Endothelial cell of umbilical vein (primary cell): ENCODE results near the gene SLC35A1. TPM values are rescaled to one million over a fixed set of nuclear protein-coding genes. Genes with fewer than 3 reads are reported as not detected.

ENCODE experiments used
- BruUV-seq: library from RNA; stranded (reverse); fragments of 400-500 nt; replicated peaks from 2 replicates; lab custom pipeline; 2021; lab: Mats Ljungman, UMichigan
- CTCF ChIA-PET: fragments of 300-600, 350-600 bp; sonication (Branson Sonifier 250); formaldehyde crosslinking; loops from one replicate; lab custom pipeline; 2021; ENCODE audit warnings: antibody characterized with exemption, inconsistent platforms; lab: Charles Lee
- POLR2A ChIA-PET: fragments of 300-600, 350-600 bp; sonication (Branson Sonifier 250); formaldehyde crosslinking; loops from one replicate; lab custom pipeline; 2021; ENCODE audit warnings: antibody characterized with exemption, inconsistent platforms; lab: Charles Lee
- DNase-seq: peaks from one replicate; pipeline ENCODE4 v3.0.0-alpha.2; 2011; ENCODE audit warnings: low read depth, low spot score
- FAIRE-seq: peaks from 2 replicates; lab custom pipeline; 2011; peaks lifted over from hg19 to GRCh38; lab: Jason Lieb, UNC
- H2AFZ ChIP-seq: 2 replicates; pipeline ENCODE4 v1.6.0; 2012; ENCODE audit warnings: low read depth, low read length, control low read depth, inconsistent platforms
- H3K27ac ChIP-seq: 2 replicates; pipeline ENCODE4 v1.5.1; 2011; ENCODE audit warnings: low read depth, mild to moderate bottlenecking, control low read depth, low read length, moderate library complexity; ENCODE audit not compliant: insufficient read depth
- H3K27me3 ChIP-seq, 2 experiments: 2 replicates each; pipeline versions ENCODE4 v1.6.0 to v1.6.1; 2011; ENCODE audit warnings: low read length in 2 of 2, mixed read lengths in 1 of 2; ENCODE audit not compliant: control insufficient read depth in 2 of 2, insufficient read depth in 2 of 2
- H3K36me3 ChIP-seq, 2 experiments: 2 replicates in 1 of 2; 3 replicates in 1 of 2; pipeline ENCODE4 v1.5.1; 2011; ENCODE audit warnings: low read length in 2 of 2, mild to moderate bottlenecking in 1 of 2, moderate library complexity in 1 of 2; ENCODE audit not compliant: control insufficient read depth in 2 of 2, insufficient read depth in 2 of 2; ENCODE audit errors: extremely low read depth in 1 of 2
- H3K4me1 ChIP-seq: 3 replicates; pipeline ENCODE4 v1.5.1; 2011; ENCODE audit warnings: mild to moderate bottlenecking, low read length; ENCODE audit not compliant: control insufficient read depth, insufficient read depth; ENCODE audit errors: extremely low read depth
- H3K4me2 ChIP-seq: 2 replicates; pipeline ENCODE4 v1.6.1; 2011; ENCODE audit warnings: low read length, control low read depth, mixed read lengths; ENCODE audit not compliant: insufficient read depth
- H3K4me3 ChIP-seq, 3 experiments: fragments of 200-600 bp in 1 of 3; sonication (generic), shearing (Covaris generic) in 1 of 3; replicated peaks in 1 of 3; 2 replicates each; pipeline ENCODE4 v1.5.1; 2011 to 2016; ENCODE audit warnings: control low read depth in 3 of 3, low read length in 3 of 3, mild to moderate bottlenecking in 2 of 3, inconsistent platforms in 1 of 3, low read depth in 1 of 3, moderate library complexity in 1 of 3; ENCODE audit not compliant: insufficient read depth in 1 of 3
- H3K79me2 ChIP-seq: 2 replicates; pipeline ENCODE4 v1.6.0; 2012; ENCODE audit warnings: low read length, inconsistent platforms; ENCODE audit not compliant: control insufficient read depth, insufficient read depth
- H3K9ac ChIP-seq: replicated peaks from 2 replicates; pipeline ENCODE3; 2011; ENCODE audit warnings: low read length, control low read depth; ENCODE audit not compliant: insufficient read depth; ENCODE audit errors: extremely low read depth
- H3K9me1 ChIP-seq: replicated peaks from 3 replicates; pipeline ENCODE4 v1.6.0; 2011; ENCODE audit warnings: mild to moderate bottlenecking, low read length; ENCODE audit not compliant: control insufficient read depth, insufficient read depth; ENCODE audit errors: extremely low read depth
- H3K9me3 ChIP-seq: replicated peaks from 2 replicates; pipeline ENCODE4 v1.5.1; 2012; ENCODE audit warnings: low read length, inconsistent platforms; ENCODE audit not compliant: control insufficient read depth, insufficient read depth
- H4K20me1 ChIP-seq: replicated peaks from 2 replicates; pipeline ENCODE3; 2011; ENCODE audit warnings: mild to moderate bottlenecking, low read length; ENCODE audit not compliant: control insufficient read depth, insufficient read depth; ENCODE audit errors: extremely low read depth
- EZH2 ChIP-seq: IDR thresholded peaks from 2 replicates; pipeline ENCODE4 v1.6.1; 2012; ENCODE audit warnings: borderline replicate concordance, low read depth, mild to moderate bottlenecking, moderate library complexity, low read length, inconsistent platforms; ENCODE audit not compliant: severe bottlenecking
- FOS ChIP-seq: IDR thresholded peaks from 2 replicates; pipeline ENCODE4 v1.6.1; 2011; ENCODE audit warnings: mild to moderate bottlenecking, low read length, moderate library complexity, borderline replicate concordance; ENCODE audit not compliant: insufficient read depth
- GATA2 ChIP-seq: IDR thresholded peaks from 2 replicates; pipeline ENCODE4 v1.7.0; 2011; ENCODE audit warnings: low read depth, mild to moderate bottlenecking, moderate library complexity, mixed read lengths, low read length; ENCODE audit not compliant: insufficient read length, insufficient read depth
- JUN ChIP-seq: IDR thresholded peaks from 2 replicates; pipeline ENCODE4 v1.6.1; 2011; ENCODE audit warnings: borderline replicate concordance, low read depth; ENCODE audit not compliant: insufficient read length, insufficient read depth
- MYC ChIP-seq: IDR thresholded peaks from one replicate; pipeline ENCODE4 v1.6.1; 2011; ENCODE audit warnings: mild to moderate bottlenecking, low read depth, low read length
- POLR2A ChIP-seq: IDR thresholded peaks from 2 replicates; pipeline ENCODE4 v1.6.1; 2012; ENCODE audit warnings: low read depth, mild to moderate bottlenecking, control low read depth, low read length
- POLR2AphosphoS5 ChIP-seq: IDR thresholded peaks from 2 replicates; pipeline ENCODE4 v1.6.1; 2012; ENCODE audit warnings: low read depth, mild to moderate bottlenecking, control low read depth, low read length, moderate library complexity; ENCODE audit not compliant: insufficient read depth
- dilution Hi-C: fragments of 300-500 bp; cut with MboI; formaldehyde crosslinking; loops from one replicate; pipeline ENCODE4 v1.15.0; 2019; ENCODE audit warnings: low sequenced_read_pairs; ENCODE audit not compliant: extremely low pct_ligation_motif_present
- intact Hi-C: fragments of 100-400 bp; cut with micrococcal nuclease; formaldehyde crosslinking; loops from one replicate; pipeline ENCODE4 v1.10.0; 2022
- polyA plus RNA-seq, 4 experiments: library from polyadenylated mRNA; depleted of rRNA in 3 of 4; stranded (reverse) in 3 of 4; unstranded in 1 of 4; fragments of >200 nt; gene quantifications; 2 replicates each; pipeline versions ENCODE4 v1.2.1 to v1.2.3, GENCODE V29; 2011 to 2012; ENCODE audit warnings: missing spikeins in 1 of 4
- total RNA-seq: library from RNA; stranded (reverse); gene quantifications from 2 replicates; pipeline ENCODE4 v1.2.3, GENCODE V29; 2021
- TF ChIP-seq, protein P1 (sequence below): IDR thresholded peaks from 2 replicates; pipeline ENCODE4 v1.6.1; 2011; ENCODE audit not compliant: insufficient read depth, insufficient read length
- TF ChIP-seq, protein P2 (sequence below), 2 donors: IDR thresholded peaks; 1 replicate in 1 of 2; 2 replicates in 1 of 2; pipeline ENCODE4 v1.5.1; 2011; ENCODE audit warnings: low read length in 2 of 2, mild to moderate bottlenecking in 2 of 2, moderate library complexity in 2 of 2, control low read depth in 1 of 2, inconsistent platforms in 1 of 2, low read depth in 1 of 2; ENCODE audit not compliant: insufficient read depth in 1 of 2; ENCODE audit errors: extremely low read depth in 1 of 2

SLC35A1 gene
- total and polyA plus RNA-seq, 2 donors (not counting 3 experiments of a cell fraction or from before 2014, with no cell fraction given) = 13.0 to 13.9 TPM

DNA sequence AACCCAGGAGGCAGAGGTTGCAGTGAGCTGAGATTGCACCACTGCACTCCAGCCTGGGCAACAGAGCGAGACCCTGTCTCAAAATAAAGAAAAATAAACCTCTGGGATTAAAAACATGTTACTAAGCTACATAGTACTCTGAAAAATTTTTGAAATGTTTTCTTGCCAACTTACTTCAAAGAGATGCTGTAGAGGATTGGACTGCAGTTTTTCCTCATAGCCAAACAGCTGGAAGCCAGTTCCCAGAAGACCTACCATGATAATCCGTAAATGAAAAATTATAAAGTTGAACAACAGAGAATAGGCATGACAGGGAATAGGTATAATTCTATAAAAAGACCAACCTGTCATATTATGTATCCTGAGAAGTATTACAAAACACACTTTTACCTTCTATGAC is 69.0 kb downstream of the SLC35A1 start:
- no peak overlapping the region for H3K27ac ChIP-seq
- H3K9ac ChIP-seq = no peak overlapping the region
- CTCF ChIA-PET = interaction anchor here (0.8 kb wide), 1 partner anchor 30 kb away, joined by 3 read pairs; no protein-coding TSS in a partner anchor
- no peaks in the 10 kb centered on the region for H3K79me2 ChIP-seq
- H3K4me1 ChIP-seq = no peaks in the 10 kb centered on the region
- H3K36me3 ChIP-seq = peaks cover 4 to 5% of the 10 kb centered on the region in 2 experiments
- H3K4me3 ChIP-seq = no peak overlapping the region
- no peaks in the 10 kb centered on the region for H4K20me1 ChIP-seq
- DNase-seq (no peak), FAIRE-seq (no peak)
- POLR2A ChIA-PET = no interaction called here
- no peaks in the 10 kb centered on the region for H3K9me3 ChIP-seq
- H3K9me1 ChIP-seq = no peaks in the 10 kb centered on the region
- H3K4me2 ChIP-seq = no peak overlapping the region
- BruUV-seq = no TSS peak
- TF ChIP-seq JUN (no peak), POLR2A (no peak), FOS (no peak), POLR2AphosphoS5 (no peak), EZH2 (no peak), GATA2 (no peak), MYC (no peak)
- TF ChIP-seq, protein P1, sequence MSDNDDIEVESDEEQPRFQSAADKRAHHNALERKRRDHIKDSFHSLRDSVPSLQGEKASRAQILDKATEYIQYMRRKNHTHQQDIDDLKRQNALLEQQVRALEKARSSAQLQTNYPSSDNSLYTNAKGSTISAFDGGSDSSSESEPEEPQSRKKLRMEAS = no peak
- TF ChIP-seq, protein P2, sequence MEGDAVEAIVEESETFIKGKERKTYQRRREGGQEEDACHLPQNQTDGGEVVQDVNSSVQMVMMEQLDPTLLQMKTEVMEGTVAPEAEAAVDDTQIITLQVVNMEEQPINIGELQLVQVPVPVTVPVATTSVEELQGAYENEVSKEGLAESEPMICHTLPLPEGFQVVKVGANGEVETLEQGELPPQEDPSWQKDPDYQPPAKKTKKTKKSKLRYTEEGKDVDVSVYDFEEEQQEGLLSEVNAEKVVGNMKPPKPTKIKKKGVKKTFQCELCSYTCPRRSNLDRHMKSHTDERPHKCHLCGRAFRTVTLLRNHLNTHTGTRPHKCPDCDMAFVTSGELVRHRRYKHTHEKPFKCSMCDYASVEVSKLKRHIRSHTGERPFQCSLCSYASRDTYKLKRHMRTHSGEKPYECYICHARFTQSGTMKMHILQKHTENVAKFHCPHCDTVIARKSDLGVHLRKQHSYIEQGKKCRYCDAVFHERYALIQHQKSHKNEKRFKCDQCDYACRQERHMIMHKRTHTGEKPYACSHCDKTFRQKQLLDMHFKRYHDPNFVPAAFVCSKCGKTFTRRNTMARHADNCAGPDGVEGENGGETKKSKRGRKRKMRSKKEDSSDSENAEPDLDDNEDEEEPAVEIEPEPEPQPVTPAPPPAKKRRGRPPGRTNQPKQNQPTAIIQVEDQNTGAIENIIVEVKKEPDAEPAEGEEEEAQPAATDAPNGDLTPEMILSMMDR (IDR thresholded peaks at IDR 0.05; ENCODE audit: extremely low read depth in 1 of 2, insufficient read depth in 1 of 2, low read depth in 1 of 2, low read length in 2 of 2) = no peak
- dilution Hi-C loops (no loop called here), intact Hi-C loops (no loop called here)
- H3K27me3 ChIP-seq = no peaks in the 10 kb centered on the region
- no peak overlapping the region for H2AFZ ChIP-seq
